Fibroblast of the aortic adventitia (primary cell): ENCODE measurements around the gene AP2A1. TPM values are rescaled to one million over a fixed set of nuclear protein-coding genes. Genes with fewer than 3 reads are reported as not detected.

Source experiments
- DNase-seq: peaks from one replicate; pipeline ENCODE4 v3.0.0-alpha.2; 2010; ENCODE audit warnings: low read depth
- H3K4me3 ChIP-seq: 2 replicates; pipeline ENCODE4 v1.5.1; 2011; ENCODE audit warnings: low read depth, mild to moderate bottlenecking, control low read depth, low read length, moderate library complexity
- total RNA-seq: library from RNA; depleted of rRNA; stranded (reverse); fragments of >200 nt; gene quantifications from 2 replicates; pipeline ENCODE4 v1.2.3, GENCODE V29; 2012; ENCODE audit warnings: low replicate concordance
- TF ChIP-seq, protein P1 (sequence below): IDR thresholded peaks from 2 replicates; pipeline ENCODE4 v1.5.1; 2011; ENCODE audit warnings: mild to moderate bottlenecking, low read length, control low read depth, inconsistent platforms; ENCODE audit not compliant: insufficient read depth

Gene AP2A1
- total RNA-seq, 1 donor = 115 TPM

GRCh38 chr19:49809941-49810389 lies 43.2 kb downstream of the AP2A1 start:
- no peak for DNase-seq
- TF ChIP-seq, protein P1, sequence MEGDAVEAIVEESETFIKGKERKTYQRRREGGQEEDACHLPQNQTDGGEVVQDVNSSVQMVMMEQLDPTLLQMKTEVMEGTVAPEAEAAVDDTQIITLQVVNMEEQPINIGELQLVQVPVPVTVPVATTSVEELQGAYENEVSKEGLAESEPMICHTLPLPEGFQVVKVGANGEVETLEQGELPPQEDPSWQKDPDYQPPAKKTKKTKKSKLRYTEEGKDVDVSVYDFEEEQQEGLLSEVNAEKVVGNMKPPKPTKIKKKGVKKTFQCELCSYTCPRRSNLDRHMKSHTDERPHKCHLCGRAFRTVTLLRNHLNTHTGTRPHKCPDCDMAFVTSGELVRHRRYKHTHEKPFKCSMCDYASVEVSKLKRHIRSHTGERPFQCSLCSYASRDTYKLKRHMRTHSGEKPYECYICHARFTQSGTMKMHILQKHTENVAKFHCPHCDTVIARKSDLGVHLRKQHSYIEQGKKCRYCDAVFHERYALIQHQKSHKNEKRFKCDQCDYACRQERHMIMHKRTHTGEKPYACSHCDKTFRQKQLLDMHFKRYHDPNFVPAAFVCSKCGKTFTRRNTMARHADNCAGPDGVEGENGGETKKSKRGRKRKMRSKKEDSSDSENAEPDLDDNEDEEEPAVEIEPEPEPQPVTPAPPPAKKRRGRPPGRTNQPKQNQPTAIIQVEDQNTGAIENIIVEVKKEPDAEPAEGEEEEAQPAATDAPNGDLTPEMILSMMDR = no peak
- H3K4me3 ChIP-seq = peak overlapping the region; percentile 69

- H3K4me3 ChIP-seq = no peak overlapping the region
- TF ChIP-seq, protein P1 = no peak
- no peak for DNase-seq
These were observed 44.5 kb downstream of the AP2A1 start for GRCh38 chr19:49811328-49811727.

DNA sequence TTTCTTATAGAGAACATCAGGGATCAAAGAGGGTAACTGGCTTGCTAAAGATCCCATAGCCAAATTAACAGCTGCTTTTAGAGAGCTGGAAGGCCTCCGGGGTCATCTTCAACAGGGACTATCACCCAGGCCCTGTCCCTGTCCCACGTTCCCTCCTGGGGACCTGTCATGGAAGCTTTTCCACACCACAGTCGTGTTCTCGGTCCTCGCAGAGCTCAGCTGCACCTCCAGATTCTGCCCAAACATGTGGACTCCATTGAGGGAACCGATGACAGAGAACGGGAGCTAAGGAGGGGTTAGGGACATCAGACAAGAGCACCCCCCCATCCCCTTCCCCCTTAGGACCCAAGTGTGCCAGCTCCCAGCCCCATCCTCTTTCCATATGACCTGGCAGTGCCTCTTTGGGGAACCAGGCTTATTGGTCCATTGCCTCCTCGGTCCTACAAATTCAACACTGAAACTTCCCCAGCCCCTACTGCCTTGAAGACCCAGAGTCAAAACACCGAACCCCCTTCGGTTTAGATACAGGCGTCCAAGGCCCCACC lies 45.7 kb downstream of the AP2A1 start:
- peak overlapping the region; percentile 73 for H3K4me3 ChIP-seq
- DNase-seq = no peak
- TF ChIP-seq, protein P1 = no peak

DNA sequence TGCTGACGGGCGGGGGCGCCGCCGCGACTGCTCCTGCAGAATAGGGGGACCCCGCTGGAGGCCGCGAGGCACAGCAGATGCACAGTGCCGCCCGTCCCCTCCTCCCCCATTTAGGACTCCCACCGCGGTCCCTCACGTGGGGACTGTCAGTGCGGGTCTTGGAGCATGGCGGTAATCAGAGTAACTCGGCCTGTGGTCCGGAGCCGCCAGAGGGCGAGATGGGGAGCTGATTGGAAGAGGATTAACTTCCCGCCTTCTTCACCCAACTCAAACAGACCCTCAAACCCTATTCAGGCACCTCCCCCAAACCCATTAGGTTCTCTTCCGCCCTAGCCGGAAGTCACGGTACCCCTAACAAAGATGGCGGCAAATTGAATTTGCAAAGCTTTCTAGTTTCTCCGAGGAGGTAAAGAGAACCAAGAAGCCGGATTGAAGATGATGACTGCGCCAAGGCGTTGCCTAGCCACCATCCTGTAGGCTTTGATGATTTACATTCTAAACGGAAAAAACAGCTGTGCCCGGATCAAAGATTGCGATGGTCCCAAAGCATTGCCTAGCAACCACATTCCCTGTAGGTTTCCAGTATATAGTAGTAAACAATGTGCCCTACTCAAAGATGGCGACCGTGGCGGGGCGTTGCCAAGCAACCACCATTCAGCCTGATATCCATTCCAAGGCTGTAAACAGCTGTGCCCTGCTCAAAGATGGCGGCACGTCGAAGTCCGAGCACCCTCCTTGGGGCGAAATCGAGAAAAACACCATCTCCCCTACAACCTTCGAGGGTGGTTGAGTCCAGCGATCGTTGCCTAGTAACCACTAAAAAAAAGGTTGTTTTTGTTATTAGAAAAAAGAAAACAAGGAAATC lies 46.4 kb downstream of the AP2A1 start, which contains the start of gene FUZ:
FUZ (minus strand) TSS at position 296 of the 865 bp plus-strand sequence; CDS start at position 110, 186 bp downstream.
- H3K4me3 ChIP-seq = peak within 1 kb of the TSS; percentile 73
- peak; percentile 99 for DNase-seq
- TF ChIP-seq, protein P1 = peak; percentile 32

- TF ChIP-seq, protein P1 = no peak
- DNase-seq = no peak
- H3K4me3 ChIP-seq = peak overlapping the region; percentile 73
These were observed 47.2 kb downstream of the AP2A1 start for GRCh38 chr19:49814010-49814409.

- no peak for DNase-seq
- TF ChIP-seq, protein P1 = no peak
- H3K4me3 ChIP-seq = no peak overlapping the region
These were observed 49.8 kb downstream of the AP2A1 start for GRCh38 chr19:49816590-49816989.
